Activated effector memory CD4-positive, alpha-beta T cell treated with Interleukin-2 at 50 U/mL for 16 hours (primary cell): ENCODE measurements around the gene NSUN2.

ENCODE experiments used
- DNase-seq: peaks from one replicate; pipeline ENCODE4 v3.0.0-alpha.2; 2020

NSUN2 gene

DNA sequence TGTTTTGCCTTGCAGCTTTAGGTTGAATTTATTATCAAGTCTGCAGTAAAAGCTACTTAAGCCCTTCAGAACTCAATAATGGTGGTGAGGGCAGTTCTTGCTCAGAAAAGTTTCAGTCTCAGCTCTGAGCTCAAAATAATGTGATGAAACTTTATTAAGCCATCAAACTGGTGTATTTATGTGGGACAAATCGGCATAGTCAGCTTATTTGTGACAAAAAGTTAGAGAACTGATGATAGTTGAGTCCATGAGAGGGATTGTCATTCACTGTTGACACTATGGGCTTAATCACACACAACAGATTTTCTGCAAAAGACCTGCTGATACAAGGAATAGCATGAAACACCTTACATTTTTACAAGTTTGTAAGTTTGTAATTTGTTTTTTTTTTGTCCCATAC is 9.8 kb upstream of the NSUN2 start:
- DNase-seq = no peak

DNA sequence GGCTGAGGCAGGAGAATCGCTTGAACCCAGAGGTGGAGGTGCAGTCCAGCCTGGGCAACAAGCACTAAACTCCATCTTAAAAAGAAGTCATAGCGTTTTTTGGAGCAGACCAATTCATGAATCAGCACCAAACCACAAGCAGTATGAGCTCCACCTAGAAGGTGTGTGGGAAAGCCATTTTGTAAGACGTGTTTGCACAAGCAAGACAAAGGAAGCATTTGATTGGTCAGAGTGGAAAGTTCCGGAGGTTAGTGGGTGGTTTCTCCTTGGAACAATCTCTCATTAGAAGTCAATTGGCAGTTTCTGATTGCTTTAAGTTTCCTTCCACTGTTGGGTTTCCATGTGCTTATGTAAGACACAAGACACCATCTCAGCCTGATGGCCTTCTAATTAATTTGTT is 5.4 kb upstream of the NSUN2 start:
- no peak for DNase-seq

DNA sequence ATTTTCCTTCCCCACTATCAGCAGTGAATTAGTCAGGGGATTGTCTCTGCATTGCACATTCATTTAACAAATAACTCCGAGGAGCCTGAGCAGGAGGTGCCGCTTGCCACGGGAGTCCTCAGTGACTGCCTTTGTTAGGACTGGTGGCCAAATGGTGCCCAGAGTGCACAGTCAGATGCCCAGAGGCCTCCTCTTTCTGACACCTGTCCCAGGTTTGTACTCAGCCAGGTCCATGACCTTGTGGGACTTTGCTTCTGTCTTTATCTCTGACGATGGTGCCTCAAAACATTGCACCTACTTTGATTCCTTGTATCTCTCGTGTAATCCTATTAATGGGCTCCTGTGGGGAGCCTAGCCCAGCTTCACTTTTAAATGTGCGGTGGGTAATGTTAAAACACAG is 4.7 kb upstream of the NSUN2 start:
- no peak for DNase-seq

DNA sequence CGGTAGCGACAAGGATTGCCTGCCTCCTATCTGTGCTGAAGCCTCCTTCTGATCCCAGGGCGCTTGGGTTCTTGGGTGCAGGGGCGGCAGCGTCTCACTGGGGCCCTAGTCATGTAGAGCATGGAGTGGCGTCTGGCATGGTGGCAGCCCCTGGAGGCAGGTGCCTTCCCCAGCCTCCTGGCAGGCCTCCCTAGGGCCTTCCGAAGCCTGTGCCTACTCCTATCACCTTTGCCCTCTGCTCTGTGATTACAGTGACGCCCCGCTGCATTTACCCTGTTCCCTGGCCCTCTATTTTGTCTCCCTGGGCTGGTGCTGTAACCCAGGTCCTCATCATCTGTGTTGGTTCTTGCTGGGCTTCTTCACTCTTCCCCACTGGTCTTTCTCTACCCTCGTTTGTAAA is 4.2 kb upstream of the NSUN2 start:
- DNase-seq = no peak

DNA sequence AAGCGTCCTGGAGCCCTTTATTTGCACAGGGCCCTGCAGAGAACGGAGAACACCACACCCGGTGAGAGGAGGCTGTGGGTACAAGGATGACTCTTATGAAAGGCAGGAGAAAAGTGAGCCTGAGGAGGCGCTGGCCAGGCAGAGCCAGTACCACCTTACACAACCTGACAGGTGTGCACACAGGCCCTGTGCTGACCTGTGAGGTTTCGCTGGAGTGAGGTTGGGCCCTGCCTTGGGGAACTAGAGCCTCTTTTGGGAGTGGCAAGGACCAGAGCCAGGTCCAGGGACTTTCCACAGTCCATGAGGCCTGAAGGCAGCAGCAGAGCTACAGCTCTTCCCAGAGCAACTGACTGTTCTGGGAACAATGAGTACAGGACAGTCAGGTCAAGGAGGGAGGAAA is 3.4 kb upstream of the NSUN2 start:
- DNase-seq = no peak

DNA sequence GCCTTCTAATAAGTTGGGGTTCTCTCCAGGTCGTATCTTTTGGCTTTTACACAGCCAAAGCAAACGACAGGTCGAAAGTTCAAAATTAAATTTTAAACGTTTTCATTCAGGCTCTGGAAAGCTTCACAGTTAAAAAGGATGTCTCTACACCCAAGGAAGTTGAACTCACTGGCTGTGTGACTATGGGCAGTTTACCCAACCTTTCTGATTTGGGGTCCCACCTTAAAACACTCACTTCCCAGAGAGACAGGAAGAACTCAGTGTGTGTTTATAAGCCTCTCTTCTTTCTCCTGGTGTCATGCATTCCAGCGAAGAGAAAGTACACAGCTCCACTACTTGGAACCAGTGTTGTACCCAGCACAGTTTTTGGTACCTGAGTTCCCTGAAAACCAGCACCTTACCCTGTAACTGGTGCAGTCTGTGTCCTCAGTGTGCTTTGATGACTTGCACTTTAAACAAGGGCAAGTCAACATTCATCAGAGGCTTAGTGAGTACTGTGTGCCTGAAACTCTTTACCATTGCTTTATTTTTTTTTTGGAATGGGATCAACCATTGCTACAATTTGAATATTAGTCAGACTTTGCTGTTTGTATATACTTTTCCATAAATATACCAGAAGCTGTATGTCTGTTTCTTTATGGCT is 2.1 kb upstream of the NSUN2 start:
- DNase-seq = no peak

DNA sequence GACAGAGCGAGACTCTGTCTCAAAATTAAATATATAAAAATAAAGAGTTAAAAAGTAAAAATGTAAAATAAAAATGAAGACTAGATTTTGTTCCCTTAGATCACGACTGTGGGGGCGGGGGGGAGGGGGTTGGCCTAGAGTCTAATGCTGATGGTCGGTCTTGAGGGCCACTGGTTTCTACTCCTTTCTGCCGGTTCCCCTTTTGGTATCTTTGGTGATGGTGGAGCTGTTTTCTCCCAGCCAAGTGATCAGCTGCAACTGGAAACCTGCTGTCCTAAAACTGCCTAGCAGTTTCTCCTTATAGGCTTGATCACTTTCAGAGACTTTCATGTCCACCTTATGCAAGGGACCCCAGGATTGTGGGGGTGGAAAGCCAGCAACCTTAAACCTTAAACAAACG is 1.5 kb upstream of the NSUN2 start:
- DNase-seq = no peak

DNA sequence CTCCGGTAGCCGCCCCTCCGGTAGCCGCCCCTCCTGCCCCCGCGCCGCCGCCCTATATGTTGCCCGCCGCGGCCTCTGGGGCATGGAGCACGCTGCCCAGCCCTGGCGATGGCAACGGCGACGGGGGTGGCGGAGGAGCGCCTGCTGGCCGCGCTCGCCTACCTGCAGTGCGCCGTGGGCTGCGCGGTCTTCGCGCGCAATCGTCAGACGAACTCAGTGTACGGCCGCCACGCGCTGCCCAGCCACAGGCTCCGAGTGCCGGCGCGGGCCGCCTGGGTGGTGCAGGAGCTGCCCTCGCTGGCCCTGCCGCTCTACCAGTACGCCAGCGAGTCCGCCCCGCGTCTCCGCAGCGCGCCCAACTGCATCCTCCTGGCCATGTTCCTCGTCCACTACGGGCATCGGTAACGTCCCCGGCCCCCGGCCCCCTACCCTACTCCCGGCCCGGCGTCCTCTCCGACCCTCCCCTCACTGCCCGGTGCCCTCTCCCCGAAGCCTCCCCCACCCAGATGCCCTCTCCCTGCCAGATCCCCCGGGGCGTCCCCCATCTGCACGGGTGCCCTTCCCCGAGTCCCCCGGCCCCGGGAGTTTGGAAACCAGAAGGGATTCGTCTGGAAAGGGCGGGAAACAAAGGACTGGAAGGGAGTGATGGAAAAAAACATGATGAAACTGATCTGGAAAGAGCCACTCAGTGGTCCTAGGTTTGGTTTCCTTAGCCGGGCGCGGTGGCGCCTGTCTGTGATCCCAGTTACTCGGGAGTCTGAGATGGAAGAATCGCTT is 813 bp upstream of the NSUN2 start:
- DNase-seq = no peak

DNA sequence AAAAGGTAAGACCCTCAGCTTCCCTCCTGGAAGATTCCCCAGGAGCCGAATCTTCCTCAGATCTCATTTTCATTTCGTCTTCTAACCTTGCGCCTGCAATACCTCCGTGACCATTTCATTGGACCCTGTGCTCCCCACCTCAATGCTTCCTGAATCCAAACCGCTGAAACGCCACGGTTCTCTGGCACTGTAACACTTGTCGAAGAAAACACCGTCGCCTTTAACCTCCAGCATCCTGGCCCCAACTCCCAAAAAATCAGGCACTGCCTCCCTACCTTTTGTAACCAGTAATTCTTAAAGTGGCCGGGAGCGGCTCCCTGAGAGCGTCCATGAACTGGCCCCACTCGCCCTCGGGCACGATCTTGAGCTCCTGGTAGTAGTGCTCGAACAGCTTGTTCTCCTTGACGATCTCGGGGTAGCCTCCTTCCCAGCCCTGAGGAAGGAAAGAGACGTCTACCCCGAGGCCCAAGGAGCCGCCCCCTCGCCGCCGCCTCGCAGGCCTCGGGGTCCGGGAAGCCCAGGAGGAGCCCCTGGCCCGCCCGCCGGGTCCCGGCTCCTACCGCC is 438 bp downstream of the NSUN2 start:
- DNase-seq = no peak

DNA sequence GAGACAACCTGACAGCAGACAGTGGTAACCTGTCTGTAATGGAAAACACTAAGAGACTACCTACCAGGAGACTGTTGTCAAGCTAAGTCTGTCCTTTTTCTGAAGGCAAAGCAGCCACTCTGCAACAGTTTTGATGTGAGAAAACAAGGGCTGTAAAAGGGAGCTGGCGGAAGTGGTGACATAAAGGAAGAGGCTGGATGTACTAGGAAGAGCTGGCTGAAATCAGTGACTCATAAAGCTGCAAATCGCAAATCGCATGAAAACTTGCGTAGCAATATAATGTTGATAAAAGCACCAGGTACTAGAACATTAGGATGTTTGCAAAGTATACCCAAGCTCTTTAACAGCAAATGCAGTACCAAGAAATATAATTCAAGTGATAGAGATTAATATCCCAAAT is 1.4 kb downstream of the NSUN2 start:
- DNase-seq = no peak

DNA sequence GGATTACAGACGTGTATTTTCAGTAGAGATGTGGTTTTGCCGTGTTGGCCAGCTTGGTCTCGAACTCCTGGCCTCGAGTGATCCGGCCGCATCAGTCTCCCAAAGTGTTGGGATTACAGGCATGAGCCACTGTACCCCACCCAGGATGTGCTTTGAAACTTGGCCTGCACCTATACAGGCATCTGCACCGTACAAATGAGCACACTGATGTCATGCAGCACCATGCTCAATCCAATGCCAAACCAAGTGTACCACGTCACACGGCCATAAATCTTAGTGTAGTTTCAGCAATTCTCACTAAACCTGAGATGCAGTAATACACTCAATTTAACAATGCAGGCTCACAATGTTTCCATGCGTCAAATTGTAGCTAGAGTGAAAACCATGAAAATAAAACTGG is 6.3 kb downstream of the NSUN2 start:
- no peak for DNase-seq

DNA sequence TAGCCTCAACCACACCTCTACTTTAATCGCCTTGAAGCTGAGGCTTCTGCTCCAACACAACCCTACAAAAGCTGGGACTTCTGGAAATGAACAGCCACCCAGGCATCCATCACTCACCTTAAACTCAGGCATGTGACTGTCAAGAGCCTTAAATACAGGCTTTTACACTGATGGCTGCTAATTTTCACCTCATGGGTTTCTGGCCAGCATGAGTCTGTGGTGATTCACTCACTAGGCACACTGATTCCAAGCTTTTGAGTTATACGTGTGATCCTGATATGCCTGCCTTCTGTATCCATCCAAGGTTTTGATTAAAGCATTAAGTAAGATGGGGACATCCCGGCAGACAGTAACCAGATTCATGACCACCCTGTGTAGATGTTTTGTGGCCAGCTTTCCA is 8.9 kb downstream of the NSUN2 start:
- DNase-seq = no peak

DNA sequence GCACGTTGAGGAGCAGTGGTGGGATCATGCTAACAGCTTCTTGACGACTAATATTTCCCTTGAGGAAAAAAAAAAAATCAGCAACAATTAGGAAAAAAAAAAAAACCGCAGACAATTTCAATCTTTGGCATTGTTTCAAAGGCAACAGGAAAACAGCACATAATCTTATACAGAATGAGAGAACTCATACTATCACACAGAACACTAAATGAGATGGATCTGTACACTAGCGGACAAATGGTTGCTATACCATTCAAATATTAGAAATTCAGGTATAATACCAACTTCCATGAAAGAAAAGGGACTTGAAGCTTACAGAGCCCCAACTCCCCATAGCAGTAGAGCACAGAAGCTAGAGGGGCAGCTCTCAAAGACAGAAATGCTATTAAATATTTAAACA is 9.6 kb downstream of the NSUN2 start:
- DNase-seq = no peak

DNA sequence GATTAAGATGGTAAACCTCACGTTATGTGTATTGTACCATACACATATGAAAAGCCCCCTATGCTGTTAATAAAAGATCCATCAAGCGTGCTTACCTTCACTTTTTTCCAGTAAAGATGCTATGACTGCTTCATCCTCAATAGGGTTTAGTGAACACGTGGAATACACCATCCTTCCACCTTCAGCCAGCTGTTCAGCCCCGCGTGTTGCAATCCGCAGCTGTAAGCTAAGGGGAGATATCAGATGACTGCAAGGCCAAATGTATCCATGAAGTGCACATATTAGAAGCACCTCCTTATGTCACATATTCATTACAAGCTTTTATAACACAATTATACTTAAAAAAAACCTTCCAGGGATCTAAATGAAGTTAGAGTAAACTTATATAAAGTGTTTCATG is 16.2 kb downstream of the NSUN2 start:
- DNase-seq = no peak

DNA sequence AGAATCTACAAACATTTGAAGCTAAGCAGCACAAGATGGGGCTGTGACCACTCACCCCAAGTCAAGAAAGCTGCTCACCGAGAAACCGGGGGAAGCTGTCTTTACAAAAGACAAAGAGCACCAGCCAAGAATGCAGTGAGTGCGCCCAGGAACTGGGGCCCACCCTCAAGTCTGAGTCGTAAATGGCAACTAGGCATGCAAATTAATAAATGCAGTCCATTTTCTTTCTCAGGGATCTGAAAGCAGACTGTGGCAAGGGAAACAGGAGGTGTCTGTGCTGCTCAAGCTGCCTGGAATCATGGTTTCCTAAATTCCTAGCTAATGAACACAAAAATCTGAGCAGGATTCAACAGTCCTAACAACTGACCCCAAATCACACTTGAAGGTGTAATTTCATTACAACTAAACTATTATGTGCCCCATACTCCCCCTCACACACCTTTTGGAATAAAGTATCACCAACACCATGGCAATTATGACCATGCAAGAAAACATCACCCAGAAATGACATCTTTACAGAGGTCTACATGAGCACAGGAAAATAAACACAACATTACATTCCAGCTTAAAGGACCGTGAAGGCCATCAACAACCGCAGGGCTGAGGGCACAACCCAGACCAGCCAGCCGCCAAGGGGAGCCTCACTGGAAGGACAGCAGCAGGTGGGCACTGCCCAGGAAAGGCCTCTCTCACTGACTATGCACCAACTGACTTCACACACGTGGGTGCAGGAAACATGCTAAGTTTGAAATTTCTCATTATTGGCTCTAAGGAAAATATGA is 17.6 kb downstream of the NSUN2 start:
- DNase-seq = no peak

DNA sequence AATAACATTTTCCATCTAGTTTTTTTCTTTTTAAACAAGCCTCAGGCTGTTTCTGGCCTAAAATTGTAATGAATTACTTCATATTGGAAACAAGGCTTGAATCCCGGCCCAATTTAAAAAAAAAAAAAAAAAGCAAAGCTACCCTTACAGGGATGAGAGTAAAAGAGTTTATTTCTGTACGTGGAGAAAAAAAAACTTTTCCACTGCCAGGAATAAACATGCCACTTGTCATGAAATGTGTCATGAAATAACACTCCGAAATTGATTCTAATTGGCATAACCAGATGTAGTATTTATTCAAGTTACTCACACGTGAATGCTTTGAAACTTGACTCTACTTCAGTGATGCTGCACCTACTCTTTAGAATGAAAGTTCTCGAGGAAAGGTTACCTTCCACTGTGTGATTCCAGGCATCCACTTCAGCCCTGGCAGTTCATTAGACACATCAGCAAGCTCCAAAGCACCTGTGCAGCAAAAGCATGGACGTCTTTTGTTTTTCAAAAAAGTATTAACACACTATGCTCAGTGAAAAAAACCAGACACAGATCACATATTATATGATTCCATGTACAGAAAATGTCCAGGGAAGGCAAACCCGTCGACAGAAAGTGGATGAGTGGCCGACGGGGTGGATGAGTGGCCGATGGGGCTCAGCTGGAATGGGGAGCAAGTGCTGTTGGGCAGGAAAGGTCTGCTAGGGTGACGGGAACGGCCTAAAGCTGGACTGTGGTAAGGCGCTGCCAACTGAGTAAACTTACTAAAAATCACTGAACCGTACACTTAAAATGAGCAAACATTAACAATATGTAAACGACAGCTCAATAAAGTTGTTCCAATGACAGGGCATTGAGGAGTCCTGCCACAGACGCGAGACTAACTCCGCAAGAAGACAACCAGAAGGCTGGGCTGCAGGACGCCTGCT is 21.2 kb downstream of the NSUN2 start:
- DNase-seq = no peak

DNA sequence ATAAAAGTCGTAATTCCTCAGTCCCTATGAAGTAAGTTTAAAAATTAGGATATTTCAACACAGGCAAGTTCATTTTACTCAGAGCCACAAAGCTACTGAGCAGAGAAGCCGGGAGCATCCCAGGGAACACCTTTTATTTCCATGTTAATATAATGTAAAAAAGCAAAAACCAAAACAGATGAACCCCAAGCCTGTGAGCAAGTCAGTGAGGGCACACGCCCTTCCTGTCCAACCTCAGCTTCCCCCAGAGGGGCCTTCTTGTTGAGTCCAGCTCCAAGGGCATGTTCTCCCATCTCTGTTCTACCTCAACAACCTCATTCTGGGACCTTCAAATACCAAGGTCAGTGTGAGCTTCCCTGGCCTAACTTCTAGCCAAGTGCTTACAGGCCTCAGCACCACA is 24.8 kb downstream of the NSUN2 start:
- DNase-seq = no peak

DNA sequence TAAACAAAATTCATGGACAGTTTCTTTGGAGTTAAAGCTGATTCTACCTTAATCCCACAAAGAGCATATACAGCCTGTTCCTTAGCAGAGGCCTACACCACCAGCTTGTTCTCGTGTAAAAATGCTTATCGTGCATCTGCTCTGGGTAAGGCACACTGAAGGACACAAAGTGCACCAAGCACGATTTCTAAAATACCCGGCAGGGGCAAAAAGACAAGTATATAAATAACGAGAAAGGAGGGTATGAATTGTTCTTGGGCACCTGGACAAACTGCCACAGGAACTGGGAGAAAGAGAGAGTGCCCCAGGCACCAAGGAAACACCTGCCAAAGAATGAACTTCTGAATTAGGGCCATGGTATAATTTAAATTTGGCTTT is 25.3 kb downstream of the NSUN2 start:
- DNase-seq = no peak

DNA sequence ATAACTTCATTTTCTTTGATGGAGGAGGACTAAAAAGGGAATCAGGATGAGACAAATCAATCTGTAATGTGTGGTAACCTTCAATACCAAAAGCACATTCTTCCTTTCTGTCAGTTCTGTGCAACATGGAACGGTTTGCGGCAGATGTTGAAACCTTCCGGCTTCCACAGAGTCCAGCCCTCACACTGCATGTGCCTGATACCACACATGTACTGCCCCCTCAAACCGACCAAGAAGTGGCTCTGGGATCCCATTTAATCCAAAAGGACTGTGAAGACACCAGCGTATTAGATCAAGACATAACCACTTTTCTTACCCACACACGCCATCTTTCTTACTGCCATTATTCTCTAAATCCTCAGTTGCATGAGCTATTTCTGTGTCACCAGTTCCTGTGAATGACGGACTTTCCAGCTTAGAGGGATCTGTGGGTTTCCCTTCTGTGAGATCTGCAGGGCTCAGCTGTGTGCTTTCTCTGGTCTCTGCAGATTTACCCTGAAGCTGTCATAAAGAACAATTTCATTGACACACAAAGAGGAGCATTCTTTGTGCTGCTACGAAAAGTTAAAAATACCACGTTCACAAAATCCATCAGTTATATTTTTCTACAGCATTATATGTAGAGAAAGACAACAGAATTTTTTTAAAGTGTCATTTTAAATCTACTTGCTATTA is 25.8 kb downstream of the NSUN2 start:
- DNase-seq = no peak

DNA sequence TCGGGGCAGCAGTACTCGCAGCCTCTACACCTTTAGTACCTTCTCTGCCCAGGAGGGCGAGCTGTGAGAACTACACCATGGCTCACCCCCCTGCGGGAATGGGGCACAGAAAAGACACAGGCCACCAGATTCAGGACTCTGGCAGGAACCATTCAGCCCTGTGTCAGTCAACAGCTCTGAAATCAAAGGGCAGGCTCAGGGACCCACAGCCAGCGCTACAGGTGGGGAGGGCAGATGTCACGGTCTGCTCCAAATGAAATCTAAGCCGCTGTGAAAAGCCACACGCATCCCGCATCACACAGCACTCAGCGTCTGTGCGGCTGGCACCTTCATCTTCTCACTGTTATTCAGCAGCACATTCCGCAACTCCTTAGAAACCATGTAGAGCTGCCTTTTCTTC is 27.9 kb downstream of the NSUN2 start:
- no peak for DNase-seq

DNA sequence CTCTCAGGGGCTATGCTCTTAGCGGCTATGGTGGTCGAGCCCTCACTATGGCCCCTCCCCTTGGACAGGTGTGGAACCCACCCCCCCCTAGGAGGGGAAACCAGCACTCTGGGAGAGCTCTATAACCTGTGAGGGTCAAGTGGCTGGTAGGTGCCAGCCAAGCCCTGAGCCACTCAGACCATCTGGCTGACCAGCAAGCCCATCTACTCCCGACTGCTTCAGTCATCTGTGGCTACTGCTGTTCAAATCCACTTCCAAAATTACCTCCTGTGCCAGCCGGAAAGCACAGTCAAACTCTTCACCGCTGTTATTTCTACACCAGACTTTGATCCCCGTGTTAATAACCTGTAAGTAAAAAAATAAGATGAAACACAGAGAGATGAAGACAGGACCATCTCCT is 28.5 kb downstream of the NSUN2 start:
- no peak for DNase-seq

DNA sequence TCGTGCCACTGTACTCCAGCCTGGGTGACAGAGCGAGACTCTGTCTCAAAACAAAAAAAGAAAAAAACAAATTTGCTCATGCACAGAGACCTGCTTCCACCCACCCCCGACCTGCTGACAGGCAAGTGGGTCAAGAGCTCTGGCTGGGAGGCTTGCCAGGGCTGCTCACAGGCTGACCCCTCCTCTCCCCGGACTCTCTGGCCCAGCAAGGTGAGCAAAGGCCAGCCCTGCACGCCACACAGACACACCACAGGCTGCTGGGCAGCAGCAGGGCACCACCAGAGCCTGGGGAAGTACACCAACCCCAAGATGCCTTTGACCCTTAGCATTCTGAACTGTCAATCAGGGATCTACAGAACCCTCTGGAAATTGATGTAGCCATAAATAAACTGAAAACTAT is 29.2 kb downstream of the NSUN2 start:
- DNase-seq = no peak
